HL-60 (cell line): Measurements from ENCODE around the gene KRTAP10-12.

Source experiments
- POLR2AphosphoS5 ChIP-seq: IDR thresholded peaks from 2 replicates; pipeline ENCODE4 v1.6.1; 2012; ENCODE audit warnings: low read depth
- TF ChIP-seq, protein P1 (sequence below): IDR thresholded peaks from one replicate; pipeline ENCODE4 v1.5.1; 2011; ENCODE audit warnings: low read length, control low read depth, inconsistent platforms; ENCODE audit not compliant: insufficient read depth

DNA sequence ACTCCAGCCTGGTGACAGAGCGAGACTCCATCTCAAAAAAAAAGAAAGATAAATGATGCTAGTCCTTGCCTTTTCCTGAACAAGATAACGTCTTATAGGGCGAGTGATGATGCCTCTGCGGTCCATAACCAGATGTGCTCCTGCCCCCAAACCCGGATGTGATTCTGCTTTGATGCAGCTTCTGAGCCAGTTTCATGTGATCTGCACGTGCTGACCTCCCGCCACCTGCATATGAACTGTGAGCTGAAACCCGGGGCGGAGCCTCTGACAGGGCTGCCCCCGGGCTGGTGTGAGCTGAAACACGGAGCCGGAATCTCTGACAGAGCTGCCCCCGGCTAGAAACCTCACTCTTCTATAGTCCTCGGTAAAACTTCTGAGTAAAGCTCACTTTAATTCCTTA, 43.8 kb upstream of the KRTAP10-12 start:
- TF ChIP-seq, protein P1, sequence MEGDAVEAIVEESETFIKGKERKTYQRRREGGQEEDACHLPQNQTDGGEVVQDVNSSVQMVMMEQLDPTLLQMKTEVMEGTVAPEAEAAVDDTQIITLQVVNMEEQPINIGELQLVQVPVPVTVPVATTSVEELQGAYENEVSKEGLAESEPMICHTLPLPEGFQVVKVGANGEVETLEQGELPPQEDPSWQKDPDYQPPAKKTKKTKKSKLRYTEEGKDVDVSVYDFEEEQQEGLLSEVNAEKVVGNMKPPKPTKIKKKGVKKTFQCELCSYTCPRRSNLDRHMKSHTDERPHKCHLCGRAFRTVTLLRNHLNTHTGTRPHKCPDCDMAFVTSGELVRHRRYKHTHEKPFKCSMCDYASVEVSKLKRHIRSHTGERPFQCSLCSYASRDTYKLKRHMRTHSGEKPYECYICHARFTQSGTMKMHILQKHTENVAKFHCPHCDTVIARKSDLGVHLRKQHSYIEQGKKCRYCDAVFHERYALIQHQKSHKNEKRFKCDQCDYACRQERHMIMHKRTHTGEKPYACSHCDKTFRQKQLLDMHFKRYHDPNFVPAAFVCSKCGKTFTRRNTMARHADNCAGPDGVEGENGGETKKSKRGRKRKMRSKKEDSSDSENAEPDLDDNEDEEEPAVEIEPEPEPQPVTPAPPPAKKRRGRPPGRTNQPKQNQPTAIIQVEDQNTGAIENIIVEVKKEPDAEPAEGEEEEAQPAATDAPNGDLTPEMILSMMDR = no peak
- TF ChIP-seq POLR2AphosphoS5 = no peak
